Tibial nerve (tissue), 3 donors: ENCODE measurements around the gene FAM3B.

Source experiments
- POLR2A ChIP-seq, 2 donors: fragments of 450-650 bp; IDR thresholded peaks; one replicate each; pipeline ENCODE4 v1.6.1; 2017; ENCODE audit warnings: antibody characterized with exemption in 2 of 2, mild to moderate bottlenecking in 2 of 2, moderate library complexity in 2 of 2
- TF ChIP-seq, protein P1 (sequence below), 5 experiments: fragments of 200-600 bp in 3 of 5; fragments of 450-650 bp in 2 of 5; sonication (generic) in 3 of 5; IDR thresholded peaks; one replicate each; pipeline ENCODE4 v1.5.1; 2016 to 2019; ENCODE audit warnings: antibody characterized with exemption in 5 of 5, mild to moderate bottlenecking in 3 of 5, moderate library complexity in 2 of 5

DNA sequence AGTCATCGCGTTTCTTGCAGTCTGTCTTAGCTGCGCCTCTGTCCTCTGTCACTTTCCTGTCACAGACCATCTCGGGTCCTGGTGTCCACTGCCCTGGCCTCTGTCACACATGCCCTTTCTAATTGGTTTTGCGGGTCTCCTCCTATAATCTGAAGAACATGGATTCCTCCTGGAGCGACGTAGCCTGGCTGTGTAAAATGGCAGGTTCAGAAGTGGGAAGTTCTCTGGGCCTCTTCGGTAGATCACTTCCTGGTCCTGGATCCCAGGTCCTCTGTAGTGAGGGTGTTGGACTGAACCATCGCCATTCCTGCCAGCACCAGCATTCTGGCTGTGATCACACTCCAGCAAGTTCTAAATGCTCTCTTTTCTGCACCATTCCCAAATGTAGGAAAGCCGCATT lies 857 bp downstream of the FAM3B start:
- TF ChIP-seq, protein P1, sequence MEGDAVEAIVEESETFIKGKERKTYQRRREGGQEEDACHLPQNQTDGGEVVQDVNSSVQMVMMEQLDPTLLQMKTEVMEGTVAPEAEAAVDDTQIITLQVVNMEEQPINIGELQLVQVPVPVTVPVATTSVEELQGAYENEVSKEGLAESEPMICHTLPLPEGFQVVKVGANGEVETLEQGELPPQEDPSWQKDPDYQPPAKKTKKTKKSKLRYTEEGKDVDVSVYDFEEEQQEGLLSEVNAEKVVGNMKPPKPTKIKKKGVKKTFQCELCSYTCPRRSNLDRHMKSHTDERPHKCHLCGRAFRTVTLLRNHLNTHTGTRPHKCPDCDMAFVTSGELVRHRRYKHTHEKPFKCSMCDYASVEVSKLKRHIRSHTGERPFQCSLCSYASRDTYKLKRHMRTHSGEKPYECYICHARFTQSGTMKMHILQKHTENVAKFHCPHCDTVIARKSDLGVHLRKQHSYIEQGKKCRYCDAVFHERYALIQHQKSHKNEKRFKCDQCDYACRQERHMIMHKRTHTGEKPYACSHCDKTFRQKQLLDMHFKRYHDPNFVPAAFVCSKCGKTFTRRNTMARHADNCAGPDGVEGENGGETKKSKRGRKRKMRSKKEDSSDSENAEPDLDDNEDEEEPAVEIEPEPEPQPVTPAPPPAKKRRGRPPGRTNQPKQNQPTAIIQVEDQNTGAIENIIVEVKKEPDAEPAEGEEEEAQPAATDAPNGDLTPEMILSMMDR (IDR thresholded peaks at IDR 0.05) = no peak
- no peak for TF ChIP-seq POLR2A (IDR thresholded peaks at IDR 0.05)
